ENCODE results near the gene HTRA3.

Gene HTRA3

DNA sequence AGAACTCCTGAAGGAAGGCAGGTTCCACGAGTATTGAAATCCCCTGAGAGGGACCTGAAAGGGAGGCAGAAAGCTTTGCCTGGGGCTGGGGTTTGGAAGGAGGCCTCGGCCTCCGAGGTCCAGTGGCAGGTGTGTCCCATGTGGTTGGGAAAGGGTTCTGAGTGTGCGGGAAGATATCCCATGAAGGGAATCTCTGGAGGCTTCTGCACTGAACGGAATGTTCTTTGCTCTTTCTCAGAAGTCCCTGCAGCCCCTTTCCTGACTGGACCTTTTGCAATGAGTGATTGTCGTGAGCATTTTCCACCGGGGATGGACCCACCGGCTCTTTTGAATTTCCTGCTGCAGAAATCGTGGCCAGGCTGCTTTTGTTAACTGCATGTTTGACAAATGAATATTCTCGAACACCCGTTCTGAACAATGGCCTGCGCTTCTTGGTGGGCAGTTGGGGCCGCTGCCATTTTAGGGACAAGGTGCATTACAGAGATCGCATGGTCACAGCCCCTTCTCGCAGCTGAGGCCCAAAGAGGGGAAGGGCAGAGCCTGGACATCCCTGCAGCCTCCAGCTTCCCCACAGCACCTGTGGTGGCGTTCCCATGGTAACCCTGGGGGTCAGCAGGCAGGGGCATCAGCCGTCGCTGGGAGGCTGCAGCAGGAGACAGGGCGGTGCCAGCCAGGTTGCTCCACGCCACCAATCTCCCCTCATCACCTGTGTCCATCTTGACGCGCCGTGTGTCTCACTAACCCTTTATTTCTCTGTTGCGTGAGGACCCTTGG lies 18.3 kb upstream of the HTRA3 start:
- TF ChIP-seq, protein P1, sequence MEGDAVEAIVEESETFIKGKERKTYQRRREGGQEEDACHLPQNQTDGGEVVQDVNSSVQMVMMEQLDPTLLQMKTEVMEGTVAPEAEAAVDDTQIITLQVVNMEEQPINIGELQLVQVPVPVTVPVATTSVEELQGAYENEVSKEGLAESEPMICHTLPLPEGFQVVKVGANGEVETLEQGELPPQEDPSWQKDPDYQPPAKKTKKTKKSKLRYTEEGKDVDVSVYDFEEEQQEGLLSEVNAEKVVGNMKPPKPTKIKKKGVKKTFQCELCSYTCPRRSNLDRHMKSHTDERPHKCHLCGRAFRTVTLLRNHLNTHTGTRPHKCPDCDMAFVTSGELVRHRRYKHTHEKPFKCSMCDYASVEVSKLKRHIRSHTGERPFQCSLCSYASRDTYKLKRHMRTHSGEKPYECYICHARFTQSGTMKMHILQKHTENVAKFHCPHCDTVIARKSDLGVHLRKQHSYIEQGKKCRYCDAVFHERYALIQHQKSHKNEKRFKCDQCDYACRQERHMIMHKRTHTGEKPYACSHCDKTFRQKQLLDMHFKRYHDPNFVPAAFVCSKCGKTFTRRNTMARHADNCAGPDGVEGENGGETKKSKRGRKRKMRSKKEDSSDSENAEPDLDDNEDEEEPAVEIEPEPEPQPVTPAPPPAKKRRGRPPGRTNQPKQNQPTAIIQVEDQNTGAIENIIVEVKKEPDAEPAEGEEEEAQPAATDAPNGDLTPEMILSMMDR (IDR thresholded peaks at IDR 0.05; ENCODE audit: low read depth, low read length): no peak
- no peak for DNase-seq (ENCODE audit: extremely low read depth, low read depth)

DNA sequence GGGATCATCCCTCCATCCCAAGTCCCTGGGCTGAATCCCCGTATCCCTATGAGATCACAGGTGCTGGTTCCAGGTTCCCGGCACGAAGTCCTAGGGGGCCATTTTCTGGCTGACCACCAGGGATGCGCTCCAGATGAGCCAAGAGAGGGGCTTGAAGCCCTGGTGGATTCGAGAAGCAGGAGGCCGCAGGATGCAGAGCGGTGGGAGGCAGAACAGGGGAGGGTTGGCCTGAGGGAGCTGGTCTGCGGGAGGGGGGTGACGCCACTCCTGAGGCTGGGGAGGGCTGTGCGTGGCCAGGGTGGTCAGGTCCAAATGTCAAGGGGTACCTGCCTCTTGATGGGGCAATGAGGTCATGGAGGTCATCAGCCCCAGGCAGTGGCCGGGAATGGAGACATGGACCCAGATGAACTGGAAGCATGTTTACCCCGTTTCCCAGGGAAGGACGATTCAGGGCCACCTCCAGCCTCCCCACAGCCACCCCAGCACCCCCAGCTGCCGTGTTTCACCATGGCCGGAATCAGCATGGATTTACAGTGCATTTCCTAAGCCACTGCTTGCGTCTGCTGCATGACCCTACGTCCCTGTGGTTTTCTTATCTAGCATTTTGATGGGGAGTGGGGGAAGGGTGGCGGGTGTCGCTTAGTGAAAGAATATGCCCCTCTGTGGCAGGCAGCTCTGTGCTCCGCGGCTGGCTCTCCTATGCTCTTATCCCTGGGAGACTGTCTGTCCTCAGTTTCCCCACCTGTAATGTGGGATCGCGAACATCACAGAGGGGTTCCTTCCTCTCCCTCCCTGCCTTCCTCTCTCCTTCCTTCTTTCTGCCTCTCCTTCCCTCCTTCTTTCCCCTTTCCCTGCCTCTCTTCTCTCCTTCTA lies 17.0 kb upstream of the HTRA3 start:
- DNase-seq (ENCODE audit: extremely low read depth, low read depth): no peak
- TF ChIP-seq, protein P1 (IDR thresholded peaks at IDR 0.05; ENCODE audit: low read depth, low read length): no peak

DNA sequence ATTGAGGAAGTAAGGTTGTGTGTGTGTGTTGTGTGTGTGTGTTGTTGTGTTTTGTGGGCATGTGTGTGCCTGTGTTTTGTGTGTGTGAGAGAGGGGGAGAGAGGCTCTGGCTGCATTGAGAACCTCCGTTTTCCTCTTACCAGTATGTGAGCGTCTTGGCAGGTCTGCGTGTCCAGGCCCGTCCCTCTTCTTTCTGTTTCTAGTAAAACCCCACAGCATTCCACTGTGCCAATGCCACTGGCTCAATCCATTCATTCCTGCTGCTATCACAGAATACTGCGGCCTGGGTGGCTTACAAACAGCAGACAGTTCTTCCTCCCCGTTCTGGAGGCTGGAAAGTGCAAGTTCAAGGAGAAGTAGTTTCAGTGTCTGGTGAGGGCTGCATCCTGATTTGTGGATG lies 15.5 kb upstream of the HTRA3 start:
- TF ChIP-seq, protein P1 (IDR thresholded peaks at IDR 0.05; ENCODE audit: low read depth, low read length): no peak

DNA sequence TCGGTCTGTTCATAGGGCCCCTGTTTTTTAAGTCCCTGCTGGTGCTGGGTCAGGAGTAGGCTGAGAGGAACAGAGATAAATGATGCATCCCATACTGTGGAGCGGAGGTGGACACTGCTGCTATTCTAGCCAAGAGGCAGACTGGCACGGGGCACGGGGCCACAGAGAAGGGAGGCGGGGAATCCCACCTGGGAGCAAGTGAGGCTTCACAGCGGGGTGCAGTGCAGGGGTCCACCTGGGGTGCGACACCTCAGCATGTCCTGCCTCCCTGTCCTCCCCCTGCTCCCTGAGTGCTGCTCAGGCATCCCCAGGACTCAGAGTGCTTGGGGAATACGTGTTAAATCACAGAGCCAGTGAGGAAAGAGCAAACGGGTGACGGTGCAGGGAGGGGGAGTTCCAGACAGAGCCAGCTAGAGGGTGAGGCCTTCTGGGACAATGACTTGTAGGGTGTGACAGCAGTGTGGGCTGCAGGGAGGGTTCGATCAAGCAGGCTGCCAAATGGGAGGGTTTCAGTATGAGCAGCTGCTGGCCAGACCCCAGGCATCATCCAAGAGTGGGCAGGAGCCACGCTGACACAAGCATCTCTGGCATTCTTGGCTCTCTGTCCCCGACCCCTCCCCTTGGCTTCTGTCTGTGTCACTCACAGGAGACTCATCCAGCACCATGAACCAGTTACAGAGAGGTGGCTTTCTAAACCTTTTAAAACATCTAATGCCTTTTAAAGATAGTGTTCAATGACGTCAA lies 13.7 kb upstream of the HTRA3 start:
- no peak for DNase-seq (ENCODE audit: extremely low read depth, low read depth)
- TF ChIP-seq, protein P1 (IDR thresholded peaks at IDR 0.05; ENCODE audit: low read depth, low read length): no peak

More for the DNA sequence above, 15.5 kb upstream of the HTRA3 start:
- no peak for DNase-seq (ENCODE audit: extremely low read depth, low read depth)

DNA sequence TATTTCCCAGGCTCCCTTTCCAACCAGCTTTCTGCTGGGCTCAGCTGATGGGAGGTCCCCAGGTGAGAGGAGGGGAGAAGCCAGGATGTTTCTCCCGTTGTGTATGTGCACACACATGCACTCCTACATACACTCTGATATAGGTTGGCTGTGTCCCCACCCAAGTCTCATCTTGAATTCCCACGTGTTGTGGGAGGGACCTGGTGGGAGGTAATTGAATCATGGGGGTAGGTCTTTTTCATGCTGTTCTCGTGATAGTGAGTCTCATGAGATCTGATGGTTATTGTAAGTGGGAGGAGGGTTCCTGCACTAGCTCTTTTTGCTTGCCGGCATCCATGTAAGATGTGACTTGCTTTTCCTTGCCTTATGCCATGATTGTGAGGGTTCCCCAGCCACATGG lies 11.7 kb upstream of the HTRA3 start:
- no peak for DNase-seq (ENCODE audit: extremely low read depth, low read depth)

DNA sequence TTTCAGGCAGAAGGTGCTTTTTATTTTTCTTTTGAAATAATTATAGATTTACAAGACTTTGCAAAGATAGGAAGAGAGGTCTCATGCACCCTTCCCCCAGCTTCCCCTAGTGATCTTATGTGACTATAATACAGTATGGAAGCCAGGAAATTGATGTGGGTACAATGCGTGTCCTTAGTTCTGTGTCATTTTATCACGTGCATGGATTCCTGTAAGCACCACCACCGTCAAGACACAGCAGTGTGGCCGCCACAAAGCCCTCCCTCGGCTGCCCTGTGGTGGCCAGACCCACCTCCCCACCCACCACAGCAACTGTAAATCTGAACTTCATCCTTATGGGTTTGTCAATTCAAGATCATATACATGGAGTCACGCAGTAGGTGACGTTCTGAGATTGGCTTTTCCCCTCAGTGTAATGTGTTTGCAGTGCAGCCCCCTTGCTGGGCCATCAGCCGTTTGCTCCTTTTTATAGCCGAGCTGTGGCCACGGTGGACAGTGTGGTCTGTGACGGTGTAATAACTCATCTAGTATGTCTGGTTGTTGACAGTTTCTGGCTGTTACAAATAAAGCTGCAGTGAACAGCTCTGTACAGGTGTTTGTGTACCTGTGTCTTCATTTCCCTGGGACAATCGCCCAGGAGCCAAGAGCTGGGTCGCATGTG lies 10.9 kb upstream of the HTRA3 start:
- DNase-seq (ENCODE audit: extremely low read depth, low read depth): no peak
- TF ChIP-seq, protein P1 (IDR thresholded peaks at IDR 0.05; ENCODE audit: low read depth, low read length): no peak

More for the DNA sequence above, 11.7 kb upstream of the HTRA3 start:
- TF ChIP-seq, protein P1 (IDR thresholded peaks at IDR 0.05; ENCODE audit: low read depth, low read length): no peak
